Measurements from ENCODE around the gene THRAP3.

DNA sequence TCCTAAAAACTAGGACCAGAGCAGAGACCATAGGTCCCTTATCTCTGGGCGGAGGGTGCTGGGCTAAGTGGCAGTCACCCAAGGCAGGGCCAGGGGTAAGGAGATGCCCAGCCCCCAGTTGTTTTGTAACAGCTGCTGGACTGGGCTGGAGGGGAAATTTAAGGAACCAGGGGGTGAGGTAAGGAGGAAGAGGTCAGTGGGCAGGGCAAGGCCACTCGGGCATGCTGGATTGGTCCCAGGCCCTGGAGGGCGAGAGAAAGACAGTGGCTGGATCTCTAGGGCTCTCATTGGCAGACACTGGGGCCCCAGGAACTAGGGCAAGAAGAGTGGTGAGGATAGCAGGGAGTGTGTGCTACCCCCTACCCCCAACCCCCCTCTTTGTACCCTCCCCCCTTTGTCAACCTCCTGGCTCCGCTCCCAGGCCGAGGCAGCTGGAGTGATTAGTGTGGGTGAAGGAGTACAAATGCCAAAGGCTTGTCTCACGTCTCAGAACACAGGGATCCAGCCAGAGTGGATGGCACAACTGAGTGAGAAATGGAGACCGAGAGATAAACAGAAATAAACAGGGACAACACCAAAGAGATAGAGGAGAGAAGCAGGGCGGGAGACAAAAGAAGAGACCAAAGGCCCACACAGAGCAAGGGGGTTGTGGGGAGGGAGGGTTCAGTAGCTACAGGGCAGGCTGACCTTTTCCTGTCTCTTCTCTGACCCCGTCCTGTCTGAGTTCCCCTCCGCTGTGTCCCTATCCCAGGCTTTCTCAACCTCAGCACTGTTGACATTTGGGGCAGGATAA is 20.5 kb upstream of the THRAP3 start:
- TF ChIP-seq YY1 (IDR thresholded peaks at IDR 0.05; ENCODE audit: insufficient read depth, insufficient read length) (no peak), SUZ12 (IDR thresholded peaks at IDR 0.05; ENCODE audit: extremely low read depth, insufficient read depth, insufficient read length) (no peak)
